Measurements from ENCODE around the gene ITPKB. TPM values are rescaled to one million over a fixed set of nuclear protein-coding genes. Genes with fewer than 3 reads are reported as not detected.

The ITPKB gene
- polyA plus RNA-seq, 1 of the 3 experiments (the other 2 are of a cell fraction), result 2.4 TPM

- ChIA-PET POLR2A (interaction anchor here (1.5 kb wide), 1 partner anchor 22 kb away, joined by 3 read pairs; no protein-coding TSS in a partner anchor), CTCF (interaction anchor here (0.7 to 1.7 kb wide), 5 partner anchors 10 to 100 kb away, joined by 3 to 7 read pairs (median 3); no protein-coding TSS in a partner anchor)
- Histone ChIP-seq H3K9me2 (no peaks in the 10 kb centered on the region), H3K27ac (ENCODE audit: low read depth in 2 of 2, low read length in 1 of 2) (peak overlapping the region; percentile 39 to 57; a peak in 3 of 4 replicates), H3K36me3 (replicated peaks in 1 of 2; ENCODE audit: control insufficient read depth in 1 of 2, insufficient read depth in 2 of 2, low read length in 1 of 2) (no peaks in the 10 kb centered on the region), H3K9ac (no peak overlapping the region), H2AFZ (ENCODE audit: low read depth) (no peak overlapping the region), H3K4me3 (ENCODE audit: low read depth in 2 of 2, low read length in 1 of 2) (no peak overlapping the region), H3F3A (replicated peaks; ENCODE audit: insufficient read depth) (no peaks in the 10 kb centered on the region), H3K27me3 (ENCODE audit: insufficient read depth) (no peaks in the 10 kb centered on the region), H4K20me1 (ENCODE audit: insufficient read depth) (no peaks in the 10 kb centered on the region), H3K4me2 (peak overlapping the region; percentile 36), H3K4me1 (ENCODE audit: control insufficient read depth in 1 of 2, insufficient read depth in 2 of 2, low read depth in 1 of 2, low read length in 1 of 2) (peaks cover 12 to 18% of the 10 kb centered on the region in 2 experiments; a peak in 3 of 4 replicates), H3K9me3 (no peaks in the 10 kb centered on the region), H3K79me2 (ENCODE audit: insufficient read depth) (no peaks in the 10 kb centered on the region)
- 18% methylated on average over 13 of the region's 13 CpGs for WGBS (ENCODE audit: low lambda C conversion rate)
- peak; percentile 78 for DNase-seq
- TF ChIP-seq, protein P1, sequence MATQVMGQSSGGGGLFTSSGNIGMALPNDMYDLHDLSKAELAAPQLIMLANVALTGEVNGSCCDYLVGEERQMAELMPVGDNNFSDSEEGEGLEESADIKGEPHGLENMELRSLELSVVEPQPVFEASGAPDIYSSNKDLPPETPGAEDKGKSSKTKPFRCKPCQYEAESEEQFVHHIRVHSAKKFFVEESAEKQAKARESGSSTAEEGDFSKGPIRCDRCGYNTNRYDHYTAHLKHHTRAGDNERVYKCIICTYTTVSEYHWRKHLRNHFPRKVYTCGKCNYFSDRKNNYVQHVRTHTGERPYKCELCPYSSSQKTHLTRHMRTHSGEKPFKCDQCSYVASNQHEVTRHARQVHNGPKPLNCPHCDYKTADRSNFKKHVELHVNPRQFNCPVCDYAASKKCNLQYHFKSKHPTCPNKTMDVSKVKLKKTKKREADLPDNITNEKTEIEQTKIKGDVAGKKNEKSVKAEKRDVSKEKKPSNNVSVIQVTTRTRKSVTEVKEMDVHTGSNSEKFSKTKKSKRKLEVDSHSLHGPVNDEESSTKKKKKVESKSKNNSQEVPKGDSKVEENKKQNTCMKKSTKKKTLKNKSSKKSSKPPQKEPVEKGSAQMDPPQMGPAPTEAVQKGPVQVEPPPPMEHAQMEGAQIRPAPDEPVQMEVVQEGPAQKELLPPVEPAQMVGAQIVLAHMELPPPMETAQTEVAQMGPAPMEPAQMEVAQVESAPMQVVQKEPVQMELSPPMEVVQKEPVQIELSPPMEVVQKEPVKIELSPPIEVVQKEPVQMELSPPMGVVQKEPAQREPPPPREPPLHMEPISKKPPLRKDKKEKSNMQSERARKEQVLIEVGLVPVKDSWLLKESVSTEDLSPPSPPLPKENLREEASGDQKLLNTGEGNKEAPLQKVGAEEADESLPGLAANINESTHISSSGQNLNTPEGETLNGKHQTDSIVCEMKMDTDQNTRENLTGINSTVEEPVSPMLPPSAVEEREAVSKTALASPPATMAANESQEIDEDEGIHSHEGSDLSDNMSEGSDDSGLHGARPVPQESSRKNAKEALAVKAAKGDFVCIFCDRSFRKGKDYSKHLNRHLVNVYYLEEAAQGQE (IDR thresholded peaks at IDR 0.05; ENCODE audit: low read depth, low read length), result no peak
- peak; percentile 48 for TF ChIP-seq CHD2 (IDR thresholded peaks at IDR 0.05; ENCODE audit: low read length, partially characterized antibody)
- TF ChIP-seq JUND (IDR thresholded peaks at IDR 0.05), result peak; percentile 62; the same call in 1 of the 2 replicates
- peak; percentile 71 for TF ChIP-seq MAX (IDR thresholded peaks at IDR 0.05; ENCODE audit: low read depth)
- no peak for TF ChIP-seq CTCF (IDR thresholded peaks at IDR 0.05)
- no peak for TF ChIP-seq GATA2 (CRISPR knock-in tag; IDR thresholded peaks at IDR 0.05)
- peak; percentile 87 for TF ChIP-seq FOSL2 (IDR thresholded peaks at IDR 0.05; ENCODE audit: borderline replicate concordance, low read depth)
- peak; percentile 39; the same call in 1 of the 2 replicates for TF ChIP-seq SIN3A (IDR thresholded peaks at IDR 0.05; ENCODE audit: borderline replicate concordance, low read depth, low read length)
- peak; percentile 93 for TF ChIP-seq RCOR1 (IDR thresholded peaks at IDR 0.05; ENCODE audit: low read length)
- no peak for TF ChIP-seq YY1 (IDR thresholded peaks at IDR 0.05; ENCODE audit: low read depth)
- TF ChIP-seq IRF3 (IDR thresholded peaks at IDR 0.05; ENCODE audit: low read depth, low read length), result no peak
- 0 out of 2 replicates have a peak, but pooled peaks have one; percentile 6 for TF ChIP-seq NFIC (IDR thresholded peaks at IDR 0.05; ENCODE audit: borderline replicate concordance)
- TF ChIP-seq FOXM1 (IDR thresholded peaks at IDR 0.05; ENCODE audit: low read depth), result no peak
- TF ChIP-seq, protein P2, sequence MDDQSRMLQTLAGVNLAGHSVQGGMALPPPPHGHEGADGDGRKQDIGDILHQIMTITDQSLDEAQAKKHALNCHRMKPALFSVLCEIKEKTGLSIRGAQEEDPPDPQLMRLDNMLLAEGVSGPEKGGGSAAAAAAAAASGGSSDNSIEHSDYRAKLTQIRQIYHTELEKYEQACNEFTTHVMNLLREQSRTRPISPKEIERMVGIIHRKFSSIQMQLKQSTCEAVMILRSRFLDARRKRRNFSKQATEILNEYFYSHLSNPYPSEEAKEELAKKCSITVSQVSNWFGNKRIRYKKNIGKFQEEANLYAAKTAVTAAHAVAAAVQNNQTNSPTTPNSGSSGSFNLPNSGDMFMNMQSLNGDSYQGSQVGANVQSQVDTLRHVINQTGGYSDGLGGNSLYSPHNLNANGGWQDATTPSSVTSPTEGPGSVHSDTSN (IDR thresholded peaks at IDR 0.05), result peak; percentile 63; the same call in 1 of the 2 replicates
- TF ChIP-seq TAF1 (IDR thresholded peaks at IDR 0.05; ENCODE audit: borderline replicate concordance, low read depth, low read length), result no peak
- TF ChIP-seq MXI1 (IDR thresholded peaks at IDR 0.05; ENCODE audit: low read depth, low read length), result peak; percentile 71
- TF ChIP-seq TEAD4 (IDR thresholded peaks at IDR 0.05; ENCODE audit: borderline replicate concordance, insufficient read depth), result no peak
- TF ChIP-seq RAD21 (IDR thresholded peaks at IDR 0.05; ENCODE audit: low read length), result peak; percentile 13; the same call in 1 of the 2 replicates
- TF ChIP-seq, protein P3, sequence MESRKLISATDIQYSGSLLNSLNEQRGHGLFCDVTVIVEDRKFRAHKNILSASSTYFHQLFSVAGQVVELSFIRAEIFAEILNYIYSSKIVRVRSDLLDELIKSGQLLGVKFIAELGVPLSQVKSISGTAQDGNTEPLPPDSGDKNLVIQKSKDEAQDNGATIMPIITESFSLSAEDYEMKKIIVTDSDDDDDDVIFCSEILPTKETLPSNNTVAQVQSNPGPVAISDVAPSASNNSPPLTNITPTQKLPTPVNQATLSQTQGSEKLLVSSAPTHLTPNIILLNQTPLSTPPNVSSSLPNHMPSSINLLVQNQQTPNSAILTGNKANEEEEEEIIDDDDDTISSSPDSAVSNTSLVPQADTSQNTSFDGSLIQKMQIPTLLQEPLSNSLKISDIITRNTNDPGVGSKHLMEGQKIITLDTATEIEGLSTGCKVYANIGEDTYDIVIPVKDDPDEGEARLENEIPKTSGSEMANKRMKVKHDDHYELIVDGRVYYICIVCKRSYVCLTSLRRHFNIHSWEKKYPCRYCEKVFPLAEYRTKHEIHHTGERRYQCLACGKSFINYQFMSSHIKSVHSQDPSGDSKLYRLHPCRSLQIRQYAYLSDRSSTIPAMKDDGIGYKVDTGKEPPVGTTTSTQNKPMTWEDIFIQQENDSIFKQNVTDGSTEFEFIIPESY (IDR thresholded peaks at IDR 0.05; ENCODE audit: borderline replicate concordance, low read depth), result 0 out of 2 replicates have a peak, but pooled peaks have one; percentile 18
- TF ChIP-seq ELF1 (IDR thresholded peaks at IDR 0.05), result no peak
- peak; percentile 54 for TF ChIP-seq NRF1 (IDR thresholded peaks at IDR 0.05; ENCODE audit: low read depth, low read length)
- peak; percentile 75 for TF ChIP-seq TCF12 (IDR thresholded peaks at IDR 0.05)
- no peak for TF ChIP-seq RXRA (IDR thresholded peaks at IDR 0.05; ENCODE audit: borderline replicate concordance, low read depth)
- no peak for TF ChIP-seq RFX5 (IDR thresholded peaks at IDR 0.05; ENCODE audit: low read length)
These were observed 76.3 kb downstream of the ITPKB start for GRCh38 chr1:226662642-226663326.
